Lung (tissue), 12 donors: ENCODE results near the gene SUGCT. TPM values are rescaled to one million over a fixed set of nuclear protein-coding genes. Genes with fewer than 3 reads are reported as not detected.

Source experiments
- ATAC-seq: fragments of 200-7000 bp; cut with Tn5 transposase; one replicate; pipeline ENCODE4 v1.9.1; 2020; ENCODE audit warnings: moderate number of reproducible peaks; ENCODE audit not compliant: insufficient read depth, low FRiP score
- DNase-seq, 3 donors: peaks; one replicate each; pipeline ENCODE4 v3.0.0-alpha.2; 2013 to 2017
- H3K27ac ChIP-seq, 2 donors: one replicate each; pipeline ENCODE4 v1.5.1; 2013; ENCODE audit warnings: mild to moderate bottlenecking in 2 of 2, moderate library complexity in 2 of 2, control low read depth in 1 of 2, inconsistent platforms in 1 of 2, low read depth in 1 of 2, low read length in 1 of 2
- H3K27me3 ChIP-seq, 3 donors: one replicate each; pipeline ENCODE4 v1.5.1; 2013; ENCODE audit warnings: low read length in 2 of 3; ENCODE audit not compliant: control insufficient read depth in 3 of 3, insufficient read depth in 3 of 3
- H3K36me3 ChIP-seq, 4 donors: one replicate each; pipeline ENCODE4 v1.5.1; 2013; ENCODE audit warnings: low read length in 4 of 4, mild to moderate bottlenecking in 1 of 4, moderate library complexity in 1 of 4; ENCODE audit not compliant: control insufficient read depth in 4 of 4, insufficient read depth in 4 of 4
- H3K4me1 ChIP-seq, 5 donors: one replicate each; pipeline ENCODE4 v1.5.1; 2013; ENCODE audit warnings: low read length in 5 of 5, mild to moderate bottlenecking in 2 of 5, moderate library complexity in 1 of 5; ENCODE audit not compliant: control insufficient read depth in 5 of 5, insufficient read depth in 5 of 5
- H3K4me3 ChIP-seq: one replicate; pipeline ENCODE4 v1.5.1; 2013; ENCODE audit warnings: mild to moderate bottlenecking, control low read depth, moderate library complexity
- H3K9ac ChIP-seq, 2 donors: one replicate each; pipeline ENCODE4 v1.5.1; 2013; ENCODE audit warnings: low read length in 2 of 2, control low read depth in 1 of 2; ENCODE audit not compliant: insufficient read depth in 1 of 2
- H3K9me3 ChIP-seq, 4 donors: one replicate each; pipeline ENCODE4 v1.5.1; 2013; ENCODE audit warnings: low read length in 3 of 4, mild to moderate bottlenecking in 1 of 4, moderate library complexity in 1 of 4; ENCODE audit not compliant: control insufficient read depth in 4 of 4, insufficient read depth in 3 of 4
- WGBS, 2 donors: extraction: QIAGEN DNeasy Blood & Tissue Kit; methylation state at CpG; one replicate each; pipeline ENCODE4 v1.1.7; 2013; 5-methylcytosine and 5-hydroxymethylcytosine counted together
- polyA plus RNA-seq, 2 donors: library from polyadenylated mRNA; stranded (reverse); fragments of 200-250 nt; gene quantifications; one replicate each; pipeline ENCODE4 v1.2.1, GENCODE V29; 2013
- total RNA-seq, 2 donors: library from RNA; depleted of rRNA in 1 of 2; stranded (reverse); fragments of >200 nt in 1 of 2; gene quantifications; one replicate each; pipeline ENCODE4 v1.2.1, GENCODE V29; 2014 to 2021
- TF ChIP-seq, protein P1 (sequence below): IDR thresholded peaks from 2 replicates; pipeline ENCODE4 v1.5.1; 2012; ENCODE audit warnings: mild to moderate bottlenecking; ENCODE audit errors: control extremely low read depth, extremely low read depth
- donor health status: control.
- donor health status: control.
- donor health status: Bipolar disorder and iron deficiency.
- donor health status: healthy.
- donor health status: DM: yes; HTN: yes; CAD: no.

SUGCT gene
- total and polyA plus RNA-seq, 4 donors: 0.23 to 4.2 (median 1.8) TPM

DNA sequence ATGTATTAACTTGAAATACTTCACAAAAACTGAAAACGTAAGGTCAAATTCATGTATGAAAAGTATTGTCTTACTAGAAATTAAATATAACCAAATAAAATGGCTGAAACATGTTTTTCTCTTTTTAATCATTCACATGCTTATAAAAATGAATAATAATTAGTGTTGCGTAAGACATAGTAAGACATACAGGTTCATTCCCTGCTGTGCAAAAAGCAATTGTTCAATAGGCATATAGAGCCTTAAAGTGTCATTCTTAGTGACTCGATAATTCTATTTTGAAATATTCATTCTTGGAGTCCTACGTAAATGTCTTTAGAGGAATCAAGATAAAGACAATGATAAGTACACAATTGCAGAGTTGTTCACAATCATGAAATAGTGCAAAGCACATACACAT is 337.1 kb downstream of the SUGCT start:
- Histone ChIP-seq H3K9ac (no peak overlapping the region), H3K27ac (no peak overlapping the region), H3K36me3 (no peaks in the 10 kb centered on the region), H3K27me3 (no peaks in the 10 kb centered on the region), H3K4me3 (no peak overlapping the region), H3K4me1 (peaks cover 0 to 27% (median 8%) of the 10 kb centered on the region in 5 donors), H3K9me3 (no peaks in the 10 kb centered on the region)
- TF ChIP-seq, protein P1, sequence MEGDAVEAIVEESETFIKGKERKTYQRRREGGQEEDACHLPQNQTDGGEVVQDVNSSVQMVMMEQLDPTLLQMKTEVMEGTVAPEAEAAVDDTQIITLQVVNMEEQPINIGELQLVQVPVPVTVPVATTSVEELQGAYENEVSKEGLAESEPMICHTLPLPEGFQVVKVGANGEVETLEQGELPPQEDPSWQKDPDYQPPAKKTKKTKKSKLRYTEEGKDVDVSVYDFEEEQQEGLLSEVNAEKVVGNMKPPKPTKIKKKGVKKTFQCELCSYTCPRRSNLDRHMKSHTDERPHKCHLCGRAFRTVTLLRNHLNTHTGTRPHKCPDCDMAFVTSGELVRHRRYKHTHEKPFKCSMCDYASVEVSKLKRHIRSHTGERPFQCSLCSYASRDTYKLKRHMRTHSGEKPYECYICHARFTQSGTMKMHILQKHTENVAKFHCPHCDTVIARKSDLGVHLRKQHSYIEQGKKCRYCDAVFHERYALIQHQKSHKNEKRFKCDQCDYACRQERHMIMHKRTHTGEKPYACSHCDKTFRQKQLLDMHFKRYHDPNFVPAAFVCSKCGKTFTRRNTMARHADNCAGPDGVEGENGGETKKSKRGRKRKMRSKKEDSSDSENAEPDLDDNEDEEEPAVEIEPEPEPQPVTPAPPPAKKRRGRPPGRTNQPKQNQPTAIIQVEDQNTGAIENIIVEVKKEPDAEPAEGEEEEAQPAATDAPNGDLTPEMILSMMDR: no peak
- WGBS, 2 donors: 94 to 96% methylated on average over 4 of the region's 4 CpGs
- DNase-seq: no peak
- no peak for ATAC-seq

DNA sequence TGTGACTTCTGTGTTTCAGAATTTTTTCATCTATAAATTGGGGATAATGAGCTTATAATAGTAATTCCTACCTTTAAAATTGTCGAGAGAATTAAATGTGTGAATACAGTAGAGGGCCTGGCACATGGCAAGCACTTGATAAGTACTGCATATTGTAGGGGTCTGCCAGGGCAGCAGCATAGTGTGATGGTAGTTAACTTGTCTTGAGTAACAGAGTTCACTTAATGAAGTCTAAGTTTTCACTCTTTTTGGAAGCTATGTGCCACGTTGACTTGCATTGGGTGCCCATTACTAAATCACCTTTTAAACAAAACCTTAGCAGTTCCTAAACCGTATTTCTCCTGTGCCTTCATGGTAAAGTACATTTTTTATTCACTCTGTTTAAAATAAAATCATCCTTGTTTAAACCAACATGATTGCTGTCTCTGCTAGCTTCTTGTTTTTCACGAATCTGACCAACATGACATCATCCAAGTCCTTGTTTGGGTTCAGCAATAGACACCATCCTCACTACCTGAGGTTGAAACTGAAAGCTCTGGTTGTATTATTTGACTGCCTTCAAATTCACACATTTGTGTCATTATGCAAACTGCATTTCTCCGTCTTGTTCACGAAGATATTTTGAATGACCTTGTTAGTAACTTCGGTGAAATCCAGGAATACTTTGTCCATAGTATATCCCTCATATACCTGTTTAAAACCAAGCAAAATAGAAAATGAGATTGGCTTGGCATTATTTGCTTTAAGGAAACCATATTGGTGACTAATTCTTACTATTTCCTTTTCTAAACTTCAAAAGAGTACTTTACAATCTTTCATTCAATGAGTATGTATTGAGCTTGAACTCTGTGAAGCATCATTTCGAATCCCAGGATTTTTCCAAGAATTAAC is 340.2 kb downstream of the SUGCT start:
- H3K27ac ChIP-seq: no peak overlapping the region

GRCh38 chr7:40475681-40475982 is 340.8 kb downstream of the SUGCT start:
- Histone ChIP-seq H3K27ac (no peak overlapping the region), H3K36me3 (no peaks in the 10 kb centered on the region), H3K9ac (no peak overlapping the region), H3K4me3 (no peak overlapping the region), H3K9me3 (no peaks in the 10 kb centered on the region), H3K4me1 (peaks cover 0 to under 1% (median 0%) of the 10 kb centered on the region in 5 donors), H3K27me3 (no peaks in the 10 kb centered on the region)
- TF ChIP-seq, protein P1: no peak
- 66 to 94% methylated on average over 1 of the region's 1 CpG for WGBS, 2 donors
- ATAC-seq (no peak), DNase-seq (no peak)

More for the DNA sequence above, 340.2 kb downstream of the SUGCT start:
- no peak overlapping the region for H3K9ac ChIP-seq
- H3K36me3 ChIP-seq: no peaks in the 10 kb centered on the region
- 86 to 93% methylated on average over 8 of the region's 8 CpGs for WGBS, 2 donors
- no peak overlapping the region for H3K4me3 ChIP-seq
- peaks cover 0 to 6% (median 4%) of the 10 kb centered on the region in 5 donors for H3K4me1 ChIP-seq
- ATAC-seq (no peak), DNase-seq (no peak)
- TF ChIP-seq, protein P1: no peak
- H3K27me3 ChIP-seq: no peaks in the 10 kb centered on the region
- no peaks in the 10 kb centered on the region for H3K9me3 ChIP-seq
